Measurements from ENCODE around the gene SLC25A17. TPM values are rescaled to one million over a fixed set of nuclear protein-coding genes. Genes with fewer than 3 reads are reported as not detected.
"Not testable (repeated sequence)": the region's sequence is repeated elsewhere in the genome, so short reads cannot be mapped to it uniquely, and the experiment has no call there.

The SLC25A17 gene
- polyA plus RNA-seq, 10 donors, result 17.6 to 28.5 (median 22.7) TPM

DNA sequence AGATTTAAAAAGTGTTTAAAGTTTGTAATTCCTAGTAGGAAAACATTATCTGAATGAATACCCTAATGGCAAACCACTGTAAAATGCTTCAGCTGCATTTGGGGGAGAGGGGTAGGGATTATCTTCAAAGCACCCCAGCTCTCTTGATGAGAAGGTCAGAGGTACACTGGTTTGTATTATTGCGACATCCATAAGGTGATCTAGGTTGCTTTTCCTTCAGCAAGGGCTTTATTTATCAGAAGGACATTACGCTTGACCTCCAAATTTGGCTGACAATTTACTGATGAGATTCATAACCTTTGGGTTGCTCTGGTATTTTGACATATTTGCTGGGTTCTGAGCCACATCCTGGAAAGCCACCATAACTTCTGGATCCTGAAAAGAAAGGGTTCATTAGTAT is 7.1 kb upstream of the SLC25A17 start:
- not testable (repeated sequence) for DNase-seq

DNA sequence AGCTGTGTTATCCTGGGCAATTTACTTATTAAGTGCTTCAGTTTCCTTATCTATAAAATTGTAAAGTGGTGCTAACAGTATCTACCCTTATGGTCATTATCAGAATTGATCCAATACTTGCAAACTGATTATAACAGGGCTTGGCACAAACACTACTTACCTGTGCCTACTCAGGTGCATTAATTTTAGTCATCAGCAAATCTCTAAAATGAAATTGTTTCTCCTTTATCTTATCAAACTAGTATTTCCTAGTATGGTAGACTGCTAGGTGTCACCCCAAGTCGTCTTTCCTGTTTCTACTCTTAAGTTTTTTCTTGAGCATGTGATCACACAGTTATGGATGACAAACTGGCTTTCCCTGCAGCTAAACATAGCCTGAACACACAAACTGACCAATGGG is 4.3 kb upstream of the SLC25A17 start:
- DNase-seq, result no peak

DNA sequence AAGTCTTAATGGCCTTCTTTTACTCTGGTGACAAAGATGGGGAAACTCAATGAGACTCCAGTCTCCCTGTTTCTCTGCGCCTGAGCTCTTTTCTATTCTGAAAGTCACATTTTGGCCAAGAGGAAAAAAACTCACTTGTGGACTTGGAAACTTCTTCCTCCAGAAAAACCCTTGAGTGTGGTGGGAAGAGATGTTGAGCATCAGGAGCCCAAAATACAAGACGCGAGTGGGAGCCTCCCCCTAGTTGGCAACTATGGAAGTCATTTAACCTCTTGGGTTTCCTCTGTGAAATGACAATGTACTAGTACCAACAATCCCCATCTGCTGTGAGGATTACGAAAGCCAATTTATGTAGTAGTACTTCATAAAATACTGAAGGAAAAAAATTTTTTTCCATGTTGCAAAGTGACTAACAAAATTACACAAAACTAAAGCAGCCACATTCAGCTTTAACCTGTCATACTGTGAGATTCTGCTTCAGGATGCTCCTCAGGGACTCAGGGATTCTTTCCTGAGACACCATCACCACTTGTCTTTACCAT is 524 bp upstream of the SLC25A17 start:
- DNase-seq, result peak in 2 of 3 donors; percentile 9 to 13

DNA sequence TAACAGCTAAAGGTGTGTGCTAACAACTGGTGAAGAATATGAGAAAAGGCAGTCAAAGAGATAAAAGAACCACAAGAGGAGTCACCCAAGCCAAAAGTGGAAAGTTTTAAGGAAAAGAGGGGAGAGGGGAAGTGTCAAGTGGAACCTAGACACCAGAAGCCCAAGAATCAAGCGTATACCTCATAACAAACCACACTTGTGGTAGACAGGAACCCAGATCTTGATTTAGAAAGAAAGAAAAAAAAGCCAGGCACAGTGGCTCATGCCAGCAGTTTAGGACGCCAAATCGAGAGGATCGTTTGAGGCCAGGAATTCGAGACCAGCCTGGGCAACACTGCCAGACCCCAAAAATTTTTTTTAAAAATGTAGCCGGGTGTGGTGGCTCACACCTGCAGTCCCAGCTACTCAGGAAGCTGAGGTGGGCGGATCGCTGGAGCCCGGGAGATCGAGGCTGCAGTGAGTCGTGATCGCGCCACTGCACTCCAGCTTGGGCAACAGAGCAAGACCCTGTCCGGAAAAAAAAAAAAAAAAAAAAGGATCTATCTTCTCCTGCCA is 877 bp downstream of the SLC25A17 start:
- DNase-seq, result no peak

DNA sequence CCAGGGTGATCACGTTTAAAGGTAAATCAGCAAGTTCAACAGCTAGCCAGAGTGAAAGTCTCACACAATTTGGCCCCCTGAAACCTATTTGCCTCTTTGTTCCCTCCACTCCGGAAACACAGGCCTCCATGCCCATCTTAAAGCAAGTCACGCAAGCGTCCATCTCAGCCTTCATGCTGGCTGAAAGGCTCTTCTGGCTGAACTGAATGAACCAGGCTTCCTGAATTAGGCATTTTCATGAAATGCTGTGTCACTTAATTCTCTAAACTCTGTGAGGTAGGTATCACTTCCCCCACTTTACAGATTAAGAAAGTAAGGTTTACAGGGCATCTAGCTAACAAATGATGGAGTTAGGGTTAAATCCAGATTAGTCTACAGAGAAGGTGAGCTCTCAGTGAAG is 1.4 kb downstream of the SLC25A17 start:
- no peak for DNase-seq

DNA sequence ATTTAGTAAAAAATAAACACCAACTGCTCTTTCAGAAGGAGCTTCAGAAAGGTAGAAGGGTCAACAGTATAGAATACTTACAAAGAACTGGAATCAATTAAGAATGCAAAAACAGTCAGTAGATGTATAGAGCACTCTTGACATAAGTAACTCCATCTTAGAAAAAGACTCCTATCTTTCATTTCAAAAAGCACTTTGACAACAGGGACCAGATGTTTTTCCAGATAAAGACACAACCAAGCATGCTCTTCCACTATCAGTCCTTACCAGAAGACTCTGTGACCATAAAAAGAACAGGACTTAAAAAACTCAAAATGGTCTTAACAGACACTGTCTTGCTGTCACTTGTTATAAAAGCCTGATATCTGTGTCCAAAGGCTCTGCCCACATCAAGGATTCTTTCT is 5.2 kb downstream of the SLC25A17 start:
- no peak for DNase-seq

DNA sequence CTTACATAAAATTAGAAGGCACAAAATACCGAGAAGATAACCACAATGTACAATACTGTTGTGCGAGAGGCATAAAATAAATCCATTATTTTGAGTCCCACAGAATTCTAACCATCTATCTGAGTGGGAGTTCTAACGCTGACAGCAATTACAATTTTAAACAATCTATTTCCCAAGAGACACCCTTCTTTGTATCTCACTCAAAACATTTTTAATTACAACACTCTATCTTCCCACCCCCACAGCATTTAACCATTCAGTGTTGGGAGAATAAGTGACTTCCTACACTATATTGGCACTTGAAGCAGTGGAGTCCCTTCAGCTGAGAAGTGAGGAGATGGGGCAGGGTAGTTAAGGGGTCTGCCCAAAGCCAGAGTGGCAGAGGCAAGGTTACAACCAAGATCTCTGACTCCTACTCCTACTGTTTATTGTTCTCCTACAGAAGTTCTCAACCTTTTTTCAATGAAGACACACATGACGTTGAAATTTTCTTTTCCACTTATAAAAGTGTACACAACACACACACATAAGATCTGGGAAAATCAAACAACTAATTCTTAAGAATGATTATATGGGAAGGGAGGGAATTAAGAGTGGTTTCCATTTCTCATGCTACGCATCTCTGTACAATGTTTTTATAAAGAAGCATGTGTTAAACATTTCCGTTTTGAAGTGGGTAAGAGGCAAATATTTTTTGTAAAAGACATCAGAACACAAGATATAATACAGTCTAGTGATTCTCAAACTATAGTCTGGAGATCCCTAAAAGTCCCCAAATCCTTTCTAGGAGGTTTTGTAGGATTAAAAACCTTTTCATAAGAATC is 10.9 kb downstream of the SLC25A17 start:
- no peak for DNase-seq

DNA sequence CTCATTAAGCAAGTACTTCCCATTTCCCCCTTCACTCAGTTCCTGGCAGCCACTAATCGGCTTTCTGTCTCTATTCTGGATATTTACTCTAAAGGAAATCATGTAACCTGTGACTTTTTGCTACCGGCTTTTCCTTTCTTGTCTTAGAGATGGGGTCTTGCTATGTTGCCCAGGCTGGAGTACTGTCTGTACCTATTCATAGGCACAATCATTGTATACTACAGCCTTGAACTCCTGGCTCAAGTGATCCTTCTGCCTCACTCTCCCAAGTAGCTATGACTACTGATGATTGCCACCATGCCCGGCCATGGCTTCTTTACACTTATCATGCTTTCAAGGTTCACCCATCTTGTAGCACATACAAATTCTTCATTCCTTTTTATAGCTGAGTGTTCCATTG is 12.4 kb downstream of the SLC25A17 start:
- no peak for DNase-seq

DNA sequence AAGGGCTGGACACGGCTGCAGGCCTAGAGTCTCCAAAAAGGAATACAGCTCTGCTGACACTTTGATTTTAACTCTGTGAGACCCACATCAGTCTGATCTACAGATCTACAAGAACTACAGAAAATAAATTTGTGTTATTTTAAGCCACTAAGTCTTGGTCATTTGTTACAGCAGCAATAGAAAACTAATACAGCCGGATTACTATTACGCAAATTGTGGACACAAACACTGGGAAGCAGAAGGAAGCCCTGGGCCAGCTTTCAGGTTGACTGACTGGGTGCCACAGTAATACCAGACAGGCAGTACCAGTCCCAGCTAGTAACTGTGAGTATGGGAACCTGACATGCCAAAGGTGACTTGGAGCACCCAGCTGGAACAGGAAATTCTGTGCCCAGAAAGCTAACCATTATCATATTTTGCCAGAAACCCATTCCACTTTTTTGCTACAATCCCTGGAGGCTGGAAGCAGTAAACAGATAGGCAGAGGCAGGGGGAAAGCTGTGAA is 13.4 kb downstream of the SLC25A17 start:
- DNase-seq, result no peak

DNA sequence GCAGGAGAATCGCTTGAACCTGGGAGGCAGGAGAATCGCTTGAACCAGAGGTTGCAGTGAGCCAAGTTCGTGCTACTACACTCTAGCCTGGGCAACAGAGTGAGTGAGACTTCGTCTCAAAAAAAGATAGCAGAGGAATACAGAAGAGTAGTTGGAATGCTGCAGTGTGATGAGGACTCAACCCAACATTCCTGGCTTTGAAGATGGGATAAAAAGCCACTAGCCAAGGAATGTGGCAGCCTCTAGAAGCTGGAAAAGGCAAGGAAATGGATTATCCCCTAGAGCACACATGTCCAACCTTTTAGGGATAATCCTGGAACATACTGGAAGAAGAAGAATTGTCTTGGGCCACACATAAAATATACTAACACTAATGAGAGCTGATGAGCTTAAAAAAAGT is 13.9 kb downstream of the SLC25A17 start:
- DNase-seq, result no peak

DNA sequence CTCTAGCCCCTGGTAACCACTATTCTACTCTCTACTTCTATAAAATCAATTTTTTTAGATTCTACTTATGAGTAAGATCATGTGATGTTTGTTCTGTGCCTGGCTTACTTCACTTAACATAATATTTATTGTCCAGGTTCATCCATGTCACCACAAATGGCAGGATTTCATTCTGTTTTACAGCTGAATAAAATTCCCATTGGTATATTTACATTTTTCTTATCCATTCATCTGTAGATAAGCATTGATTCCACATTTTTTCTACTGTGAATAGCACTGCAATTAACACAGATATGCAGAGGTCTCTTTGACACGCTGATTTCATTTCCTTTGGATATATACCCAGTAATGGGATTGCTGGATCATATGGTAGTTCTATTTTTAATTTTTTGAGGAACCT is 15.8 kb downstream of the SLC25A17 start:
- DNase-seq, result no peak

DNA sequence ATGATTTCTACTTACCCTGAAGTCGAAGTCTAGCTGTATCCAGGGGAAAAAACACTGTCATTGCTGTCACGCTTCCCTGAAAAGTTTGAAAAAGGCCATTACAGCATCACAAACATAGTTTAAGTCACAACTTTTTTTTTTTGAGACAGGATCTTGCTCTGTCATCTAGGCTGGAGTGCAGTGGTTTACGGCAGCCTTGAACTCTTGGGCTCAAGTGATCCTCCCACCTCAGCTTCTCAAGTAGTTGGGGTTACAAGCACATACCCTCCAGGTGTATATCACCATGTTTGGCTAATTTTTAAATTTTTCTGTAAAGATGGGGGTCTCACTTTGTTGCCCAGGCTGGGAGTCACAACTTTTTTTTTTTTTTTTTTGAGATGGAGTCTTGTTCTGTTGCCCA is 20.1 kb downstream of the SLC25A17 start:
- no peak for DNase-seq

DNA sequence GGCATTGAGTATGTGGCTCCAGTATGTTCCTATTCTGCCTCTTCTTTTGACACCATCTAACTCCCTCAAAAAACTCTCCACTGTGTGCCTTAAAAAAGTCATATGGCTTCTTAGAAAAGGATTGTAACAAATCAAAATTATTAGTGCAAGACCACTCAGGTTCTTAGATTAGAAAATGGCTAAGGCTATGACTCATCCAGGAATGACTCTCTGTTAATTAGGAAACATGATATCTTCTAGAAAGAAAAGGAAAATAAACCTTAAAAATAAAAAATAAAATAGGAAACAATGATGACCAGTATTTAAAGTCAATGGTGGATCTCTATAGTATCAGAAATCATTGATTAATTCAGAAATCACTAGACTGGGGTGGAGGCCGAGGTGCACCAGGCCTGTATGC is 21.7 kb downstream of the SLC25A17 start:
- no peak for DNase-seq

DNA sequence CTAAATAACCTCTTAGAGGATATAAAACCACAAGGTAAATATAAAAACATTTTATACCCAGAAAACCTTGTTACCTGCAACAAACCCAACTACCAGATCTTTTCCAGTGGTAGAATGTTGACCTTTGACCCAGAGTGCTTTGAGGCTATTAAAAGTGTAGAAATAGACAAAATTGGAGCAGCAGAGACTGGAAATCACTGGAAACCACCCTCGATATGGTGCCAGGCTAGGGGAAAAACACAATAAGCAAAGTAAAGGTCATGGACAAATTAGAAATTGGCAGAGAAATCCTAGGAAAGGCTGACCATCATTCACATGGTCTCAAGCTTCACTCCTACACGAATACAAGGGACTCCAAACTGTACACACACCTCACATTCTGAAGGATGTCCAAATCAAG is 26.7 kb downstream of the SLC25A17 start:
- DNase-seq, result no peak

DNA sequence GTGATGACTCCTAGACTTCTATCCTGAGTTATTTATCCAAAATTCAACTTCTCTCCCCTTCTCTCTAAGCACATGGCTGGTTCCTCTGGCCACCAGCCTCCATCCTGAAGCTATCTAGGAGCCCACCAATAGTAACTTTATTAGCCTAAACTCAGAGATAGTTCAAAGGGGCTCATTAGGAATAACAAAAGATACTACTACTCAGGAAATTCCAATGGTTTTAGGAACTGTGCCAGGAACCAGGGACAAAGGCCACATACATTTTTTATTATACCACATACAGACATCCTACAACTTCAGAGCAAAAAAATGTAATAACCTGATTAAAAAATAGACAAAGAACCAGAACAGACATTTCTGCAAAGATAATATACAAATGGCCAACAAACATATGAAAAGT is 27.9 kb downstream of the SLC25A17 start:
- DNase-seq, result peak in 1 of 3 donors; percentile 7

DNA sequence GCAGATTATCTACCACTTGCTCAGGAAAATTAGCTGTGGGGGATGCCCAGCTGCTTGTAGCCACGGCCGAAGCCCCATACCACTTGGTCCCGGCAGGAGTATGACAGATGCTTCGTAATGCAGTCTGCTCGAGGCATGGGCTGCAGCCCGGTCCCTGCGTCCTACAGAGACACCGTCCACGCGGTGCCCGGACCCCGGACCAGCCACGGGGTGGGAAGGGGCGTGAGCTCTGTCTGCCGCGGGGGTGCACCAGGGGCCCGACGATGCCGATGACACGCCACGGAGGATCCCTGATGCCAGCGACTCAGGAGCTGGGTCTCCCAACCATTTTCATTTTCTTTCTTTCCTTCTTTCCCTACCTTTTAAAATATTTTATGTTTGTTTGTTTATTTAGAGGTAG is 30.0 kb downstream of the SLC25A17 start:
- DNase-seq, result no peak

DNA sequence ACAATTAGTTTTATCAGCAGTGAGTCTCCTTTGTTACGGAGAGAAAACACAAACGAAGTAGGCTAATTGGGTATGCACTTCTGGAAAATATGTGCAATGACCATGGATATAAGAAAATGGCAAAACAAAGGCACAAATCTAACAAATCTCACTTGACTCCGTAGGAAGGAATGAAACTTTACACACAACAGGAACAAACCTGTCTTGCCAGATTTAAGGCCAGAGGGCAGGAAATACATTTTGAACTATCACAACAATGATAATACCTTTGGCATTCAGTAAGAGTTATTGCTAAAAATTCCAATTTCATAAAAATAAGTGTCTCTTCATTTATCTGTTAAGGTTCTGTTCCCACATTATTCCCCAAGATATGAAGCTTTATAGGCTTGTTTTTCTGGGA is 36.6 kb downstream of the SLC25A17 start:
- DNase-seq, result no peak

DNA sequence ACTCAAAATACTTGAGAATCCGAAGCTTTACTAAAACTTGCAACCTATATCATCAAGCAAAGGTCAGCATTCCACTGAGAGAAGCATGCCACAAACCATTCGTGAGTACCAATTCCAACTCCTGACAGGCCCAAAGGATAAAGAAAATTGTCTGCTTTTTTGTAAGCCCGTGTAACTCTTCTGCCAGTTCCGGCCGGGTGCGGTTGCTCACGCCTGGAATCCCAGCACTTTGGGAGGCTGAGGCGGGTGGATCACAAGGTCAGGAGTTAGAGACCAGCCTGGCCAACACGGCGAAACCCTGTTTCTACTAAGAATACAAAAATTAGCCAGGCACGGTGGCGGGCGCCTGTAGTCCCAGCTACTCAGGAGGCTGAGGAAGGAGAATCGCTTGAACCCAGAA is 37.4 kb downstream of the SLC25A17 start:
- DNase-seq, result not testable (repeated sequence)

DNA sequence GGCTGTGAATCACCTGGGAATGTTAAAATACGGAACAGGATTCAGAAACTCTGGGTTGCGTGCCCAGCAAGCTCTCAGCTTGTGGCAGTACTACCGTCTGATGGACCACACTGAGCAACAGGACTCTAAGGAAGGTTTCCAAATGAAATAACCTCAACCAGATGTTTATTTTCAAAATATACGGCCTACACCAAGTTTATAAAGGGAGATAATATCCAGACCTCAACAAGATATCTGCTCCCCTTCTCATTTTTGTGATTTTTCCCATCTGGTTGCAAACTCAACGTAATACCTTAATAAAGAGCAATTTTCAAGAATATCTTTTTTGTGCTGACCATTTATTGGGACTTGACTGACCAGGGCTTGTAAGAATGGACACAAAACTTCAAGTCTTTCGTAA is 49.4 kb downstream of the SLC25A17 start:
- no peak for DNase-seq

DNA sequence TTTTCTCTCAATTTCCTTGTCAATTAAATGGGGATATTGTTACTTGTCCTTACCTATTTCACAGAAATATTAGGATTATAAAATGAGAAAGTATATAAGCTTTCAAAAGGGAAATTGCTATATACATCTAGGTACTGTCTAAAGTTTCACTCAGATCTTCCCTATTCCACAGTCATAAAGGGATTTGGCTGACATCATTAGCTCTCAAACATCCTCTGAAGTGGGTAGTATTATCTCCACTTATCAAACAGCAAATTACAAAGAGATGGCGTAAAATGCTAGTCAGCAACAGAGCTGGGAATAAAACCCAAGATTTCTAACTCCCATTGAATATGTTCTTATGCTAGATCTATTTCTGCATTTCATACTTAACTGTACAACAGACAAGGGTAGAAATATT is 50.9 kb downstream of the SLC25A17 start:
- no peak for DNase-seq

DNA sequence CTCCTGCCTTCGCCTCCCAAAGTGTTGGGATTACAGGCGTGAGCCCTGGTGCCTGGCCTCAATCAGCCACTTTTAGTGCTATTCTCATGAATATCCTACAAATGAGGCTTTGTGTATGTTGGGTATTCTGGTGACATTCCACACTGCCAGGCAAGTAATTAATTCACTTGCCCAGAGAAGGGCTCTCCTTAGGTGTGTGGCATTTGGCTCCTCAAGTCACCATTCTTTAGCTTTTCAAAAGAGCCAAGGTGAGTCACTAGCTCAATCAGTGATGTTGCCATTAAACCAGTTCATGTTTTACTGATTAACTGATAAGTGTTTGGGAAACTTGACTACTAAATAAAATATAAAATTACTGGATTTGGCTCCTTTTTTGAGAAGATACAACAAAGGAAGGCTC is 52.2 kb downstream of the SLC25A17 start:
- DNase-seq, result no peak

DNA sequence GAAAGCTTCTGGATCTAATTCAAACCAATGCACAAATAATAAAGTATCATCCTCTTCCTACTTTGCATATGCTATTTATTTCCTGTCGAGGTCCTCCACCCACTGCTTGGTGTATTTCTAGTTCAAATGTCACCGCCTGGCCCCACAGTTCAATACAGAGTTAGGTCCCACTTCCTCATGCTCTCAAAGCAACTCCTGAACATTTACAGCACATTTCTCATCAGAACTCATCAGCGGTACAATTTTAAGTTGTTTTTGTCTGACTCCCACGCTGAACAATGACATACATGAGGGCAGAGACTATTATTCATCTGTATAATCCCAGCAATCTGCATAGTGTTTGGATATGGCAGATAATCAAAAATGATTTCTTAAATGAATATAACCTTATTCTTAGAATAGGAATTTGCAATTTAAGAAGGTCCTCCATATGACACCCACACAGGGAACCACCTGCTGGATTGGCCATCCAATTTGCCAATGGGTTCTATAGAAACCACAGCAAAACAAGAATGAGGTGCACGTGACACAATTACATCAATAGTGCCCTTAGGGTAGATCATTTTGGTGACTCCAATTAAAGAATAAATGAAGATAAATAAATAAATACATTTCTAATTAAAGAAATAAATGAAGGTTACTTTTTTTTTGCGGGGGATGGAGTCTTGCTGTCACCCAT is 54.2 kb downstream of the SLC25A17 start:
- DNase-seq, result no peak
